GM23338 (cell line): ENCODE data around the gene SRGAP1. TPM values are rescaled to one million over a fixed set of nuclear protein-coding genes. Genes with fewer than 3 reads are reported as not detected.

Source experiments
- ATAC-seq: fragments of 200-7000 bp; cut with Tn5 transposase; 3 replicates; pipeline ENCODE4 v1.9.1; 2020
- DNase-seq: peaks from one replicate; pipeline ENCODE4 v3.0.0-alpha.2; 2015; ENCODE audit warnings: low spot score
- H2AFZ ChIP-seq: fragments of 200-600 bp; sonication (generic); 2 replicates; pipeline ENCODE4 v1.8.0; 2016; ENCODE audit warnings: antibody characterized with exemption, mild to moderate bottlenecking, moderate library complexity
- H3F3A ChIP-seq: fragments of 200-600 bp; sonication (generic); replicated peaks from 2 replicates; pipeline ENCODE4 v1.8.0; 2017; ENCODE audit warnings: antibody characterized with exemption, mixed run types, low read depth
- H3K27ac ChIP-seq: fragments of 200-600 bp; sonication (generic); 2 replicates; pipeline ENCODE4 v1.6.1; 2016; ENCODE audit warnings: low read depth
- H3K27me3 ChIP-seq: fragments of 200-600 bp; sonication (generic); 2 replicates; pipeline ENCODE4 v1.8.0; 2016; ENCODE audit warnings: mild to moderate bottlenecking, mixed run types, moderate library complexity; ENCODE audit not compliant: insufficient read depth
- H3K36me3 ChIP-seq: fragments of 200-600 bp; sonication (generic); 2 replicates; pipeline ENCODE4 v1.8.0; 2016; ENCODE audit warnings: mild to moderate bottlenecking; ENCODE audit not compliant: insufficient read depth
- H3K4me1 ChIP-seq: fragments of 200-600 bp; sonication (generic); 2 replicates; pipeline ENCODE4 v1.8.0; 2016; ENCODE audit warnings: mild to moderate bottlenecking, moderate library complexity; ENCODE audit not compliant: insufficient read depth
- H3K4me2 ChIP-seq: fragments of 200-600 bp; sonication (generic); 2 replicates; pipeline ENCODE4 v1.7.1; 2017; ENCODE audit warnings: mixed run types
- H3K4me3 ChIP-seq: fragments of 200-600 bp; sonication (generic); 2 replicates; pipeline ENCODE4 v1.6.1; 2016; ENCODE audit warnings: mixed run types
- H3K79me2 ChIP-seq: fragments of 200-600 bp; sonication (generic); replicated peaks from 2 replicates; pipeline ENCODE4 v1.8.0; 2017; ENCODE audit warnings: mild to moderate bottlenecking; ENCODE audit not compliant: insufficient read depth
- H3K9me2 ChIP-seq: fragments of 200-600 bp; sonication (generic); 2 replicates; pipeline ENCODE4 v1.8.0; 2017; ENCODE audit not compliant: insufficient read depth
- H4K20me1 ChIP-seq: fragments of 200-600 bp; sonication (generic); replicated peaks from 2 replicates; pipeline ENCODE4 v1.8.0; 2017; ENCODE audit warnings: mild to moderate bottlenecking; ENCODE audit not compliant: insufficient read depth
- H3K27ac Mint-ChIP-seq: 2 replicates; pipeline ENCODE4 v1.8.0; 2020; ENCODE audit warnings: inconsistent platforms, mild to moderate bottlenecking, moderate library complexity, mixed read lengths
- H3K27me3 Mint-ChIP-seq: 3 replicates; pipeline ENCODE4 v1.8.0; 2022; ENCODE audit warnings: low read depth, mild to moderate bottlenecking, moderate library complexity, mixed read lengths, inconsistent platforms; ENCODE audit not compliant: insufficient read depth, poor library complexity
- H3K36me3 Mint-ChIP-seq: 3 replicates; pipeline ENCODE4 v1.8.0; 2021; ENCODE audit warnings: low read depth, mild to moderate bottlenecking, inconsistent platforms, moderate library complexity, mixed read lengths
- H3K4me1 Mint-ChIP-seq: 3 replicates; pipeline ENCODE4 v1.8.0; 2020; ENCODE audit warnings: mild to moderate bottlenecking, inconsistent platforms, mixed read lengths
- H3K4me3 Mint-ChIP-seq: 3 replicates; pipeline ENCODE4 v1.8.0; 2021; ENCODE audit warnings: moderate library complexity, mild to moderate bottlenecking, inconsistent platforms, mixed read lengths
- H3K9me3 Mint-ChIP-seq: 3 replicates; pipeline ENCODE4 v1.8.0; 2020; ENCODE audit warnings: moderate library complexity, mild to moderate bottlenecking, inconsistent platforms, mixed read lengths
- CREB1 ChIP-seq: fragments of 250-450 bp; sonication (Bioruptor Pico); IDR thresholded peaks from 2 replicates; pipeline ENCODE4 v1.5.0; 2020; ENCODE audit warnings: low read depth, mild to moderate bottlenecking, moderate library complexity
- CTCF ChIP-seq, 2 experiments: fragments of 200-600 bp in 1 of 2; sonication (generic) in 1 of 2; conservative IDR thresholded peaks; 2 replicates each; pipeline versions ENCODE4 v1.5.1 to v1.6.1; 2016 to 2017; ENCODE audit warnings: antibody characterized with exemption in 2 of 2, low read depth in 2 of 2, mild to moderate bottlenecking in 2 of 2, moderate library complexity in 1 of 2
- ETS1 ChIP-seq: IDR thresholded peaks from 2 replicates; pipeline ENCODE4 v1.6.1; 2016; ENCODE audit warnings: antibody characterized with exemption
- EZH2 ChIP-seq: fragments of 200-600 bp; sonication (generic); IDR thresholded peaks from one replicate; pipeline ENCODE4 v1.8.0; 2017; ENCODE audit warnings: antibody characterized with exemption, mild to moderate bottlenecking, low read depth; ENCODE audit not compliant: unreplicated experiment
- EZH2phosphoT487 ChIP-seq: fragments of 200-600 bp; sonication (generic); IDR thresholded peaks from one replicate; pipeline ENCODE4 v1.8.1; 2018; ENCODE audit warnings: antibody characterized with exemption; ENCODE audit not compliant: unreplicated experiment
- JUNB ChIP-seq: IDR thresholded peaks from one replicate; pipeline ENCODE4 v1.6.1; 2016; ENCODE audit warnings: antibody characterized with exemption; ENCODE audit not compliant: unreplicated experiment
- NANOG ChIP-seq: IDR thresholded peaks from 2 replicates; pipeline ENCODE4 v1.6.1; 2016; ENCODE audit warnings: antibody characterized with exemption, borderline replicate concordance
- POLR2AphosphoS5 ChIP-seq: IDR thresholded peaks from 2 replicates; pipeline ENCODE4 v1.6.1; 2016; ENCODE audit warnings: antibody characterized with exemption, low read depth
- REST ChIP-seq: IDR thresholded peaks from one replicate; pipeline ENCODE4 v1.6.1; 2018; ENCODE audit warnings: antibody characterized with exemption; ENCODE audit not compliant: unreplicated experiment
- STAT1 ChIP-seq: IDR thresholded peaks from one replicate; pipeline ENCODE4 v1.6.1; 2016; ENCODE audit warnings: antibody characterized with exemption; ENCODE audit not compliant: unreplicated experiment
- ZNF114 ChIP-seq: fragments of 250-450 bp; sonication (Bioruptor Pico); IDR thresholded peaks from 2 replicates; pipeline ENCODE4 v1.5.0; 2020; ENCODE audit warnings: mild to moderate bottlenecking, moderate library complexity
- ZNF331 ChIP-seq: fragments of 250-450 bp; sonication (Bioruptor Pico); IDR thresholded peaks from 2 replicates; pipeline ENCODE4 v1.5.0; 2020; ENCODE audit warnings: low read depth, mild to moderate bottlenecking, moderate library complexity
- ZNF462 ChIP-seq: fragments of 250-450 bp; sonication (Bioruptor Pico); IDR thresholded peaks from 2 replicates; pipeline ENCODE4 v1.5.0; 2020; ENCODE audit warnings: mild to moderate bottlenecking, moderate library complexity
- polyA plus RNA-seq: library from polyadenylated mRNA; unstranded; fragments of >200 nt; fragmentation: Nextera tagmentation; extraction: Ambion mirVana; gene quantifications from 2 replicates; pipeline ENCODE4 v1.2.1, GENCODE V29; 2016
- total RNA-seq: library from RNA; depleted of rRNA; stranded (reverse); fragments of >200 nt; shearing (Covaris generic); gene quantifications from 2 replicates; pipeline ENCODE4 v1.2.3, GENCODE V29; 2014

The SRGAP1 gene
- total and polyA plus RNA-seq, 2 experiments from 2014 or later: 6.1 to 8.1 TPM

- Histone ChIP-seq H3K4me2 (no peak overlapping the region), H3K27me3 (no peaks in the 10 kb centered on the region), H3K36me3 (no peaks in the 10 kb centered on the region), H3K27ac (no peak overlapping the region), H3K79me2 (no peaks in the 10 kb centered on the region), H3K4me3 (no peak overlapping the region), H4K20me1 (no peaks in the 10 kb centered on the region), H3K9me2 (no peaks in the 10 kb centered on the region), H3K4me1 (no peaks in the 10 kb centered on the region), H3F3A (no peaks in the 10 kb centered on the region), H2AFZ (no peak overlapping the region)
- TF ChIP-seq EZH2 (no peak), NANOG (no peak), ZNF114 (CRISPR knock-in tag) (no peak), CREB1 (CRISPR knock-in tag) (no peak), JUNB (no peak), CTCF (conservative IDR thresholded peaks at IDR 0.05; ENCODE audit: low read depth in 2 of 2) (no peak), ZNF331 (CRISPR knock-in tag) (no peak), ZNF462 (no peak), STAT1 (no peak), ETS1 (no peak), EZH2phosphoT487 (no peak), REST (no peak), POLR2AphosphoS5 (no peak)
- Mint-ChIP-seq H3K4me1 (no peaks in the 10 kb centered on the region), H3K9me3 (peaks cover 3% of the 10 kb centered on the region), H3K4me3 (no peak overlapping the region), H3K36me3 (peaks cover 29% of the 10 kb centered on the region), H3K27ac (no peak overlapping the region), H3K27me3 (no peaks in the 10 kb centered on the region)
- no peak for DNase-seq
- ATAC-seq: no peak
Observed at GRCh38 chr12:64128366-64128765, 283.9 kb downstream of the SRGAP1 start.
